Fibroblast of lung (primary cell): ENCODE results near the gene TMEM196. TPM values are rescaled to one million over a fixed set of nuclear protein-coding genes. Genes with fewer than 3 reads are reported as not detected.

Source experiments
- DNase-seq, 2 donors: peaks; one replicate each; pipeline versions ENCODE4 v3.0.0 to v3.0.0-alpha.2; 2010; ENCODE audit warnings: low read depth in 2 of 2
- H2AFZ ChIP-seq: 2 replicates; pipeline ENCODE4 v1.5.1; 2012; ENCODE audit warnings: low read length, control low read depth, inconsistent platforms
- H3K27ac ChIP-seq: 2 replicates; pipeline ENCODE4 v1.5.1; 2011; ENCODE audit warnings: low read length, control low read depth; ENCODE audit not compliant: insufficient read depth
- H3K27me3 ChIP-seq: 2 replicates; pipeline ENCODE4 v1.5.1; 2011; ENCODE audit warnings: mild to moderate bottlenecking, low read length; ENCODE audit not compliant: control insufficient read depth, insufficient read depth
- H3K36me3 ChIP-seq: 2 replicates; pipeline ENCODE4 v1.5.1; 2011; ENCODE audit warnings: low read length; ENCODE audit not compliant: control insufficient read depth, insufficient read depth
- H3K4me1 ChIP-seq: 2 replicates; pipeline ENCODE4 v1.5.1; 2011; ENCODE audit warnings: low read length; ENCODE audit not compliant: control insufficient read depth, insufficient read depth; ENCODE audit errors: extremely low read depth
- H3K4me2 ChIP-seq: 2 replicates; pipeline ENCODE4 v1.5.1; 2011; ENCODE audit warnings: low read length, control low read depth; ENCODE audit not compliant: insufficient read depth; ENCODE audit errors: extremely low read depth
- H3K4me3 ChIP-seq, 4 experiments: fragments of 200-600 bp in 1 of 4; sonication (generic) in 1 of 4; replicated peaks in 1 of 4; 2 replicates each; pipeline ENCODE4 v1.5.1; 2011 to 2016; ENCODE audit warnings: low read length in 4 of 4, low read depth in 3 of 4, mild to moderate bottlenecking in 3 of 4, control low read depth in 2 of 4, inconsistent platforms in 1 of 4, mixed read lengths in 1 of 4; ENCODE audit not compliant: insufficient read depth in 1 of 4; ENCODE audit errors: control extremely low read depth in 1 of 4
- H3K79me2 ChIP-seq: 2 replicates; pipeline ENCODE4 v1.5.1; 2012; ENCODE audit warnings: mild to moderate bottlenecking, low read length, inconsistent platforms; ENCODE audit not compliant: control insufficient read depth, insufficient read depth
- H3K9ac ChIP-seq: 2 replicates; pipeline ENCODE4 v1.5.1; 2011; ENCODE audit warnings: mild to moderate bottlenecking, low read length, control low read depth; ENCODE audit not compliant: insufficient read depth
- H3K9me3 ChIP-seq: 2 replicates; pipeline ENCODE4 v1.5.1; 2012; ENCODE audit warnings: low read depth, low read length; ENCODE audit not compliant: control insufficient read depth, insufficient read depth
- H4K20me1 ChIP-seq: 2 replicates; pipeline ENCODE4 v1.5.1; 2011; ENCODE audit warnings: low read length; ENCODE audit not compliant: control insufficient read depth, insufficient read depth; ENCODE audit errors: extremely low read depth
- CTCF ChIP-seq, 2 donors: IDR thresholded peaks in 1 of 2; conservative IDR thresholded peaks in 1 of 2; 1 replicate in 1 of 2; 2 replicates in 1 of 2; pipeline ENCODE4 v1.5.1; 2011 to 2012; ENCODE audit warnings: low read length in 2 of 2, control low read depth in 1 of 2, inconsistent platforms in 1 of 2, low read depth in 1 of 2, mild to moderate bottlenecking in 1 of 2
- EZH2 ChIP-seq: IDR thresholded peaks from 2 replicates; pipeline ENCODE4 v1.5.1; 2012; ENCODE audit warnings: low read length, control low read depth, mild to moderate bottlenecking; ENCODE audit errors: missing control alignments
- polyA plus RNA-seq, 2 donors: library from polyadenylated mRNA; depleted of rRNA in 1 of 2; stranded (reverse) in 1 of 2; unstranded in 1 of 2; fragments of >200 nt; gene quantifications; 2 replicates each; pipeline ENCODE4 v1.2.1, GENCODE V29; 2011 to 2012; ENCODE audit warnings: missing spikeins in 1 of 2
- total RNA-seq: library from RNA; depleted of rRNA; stranded (reverse); fragments of >200 nt; gene quantifications from 2 replicates; pipeline ENCODE4 v1.2.1, GENCODE V29; 2014

Gene TMEM196
- total and polyA plus RNA-seq, 2 donors (not counting 1 experiment from before 2014, with no cell fraction given) = not detected

- Histone ChIP-seq H3K9me3 (no peaks in the 10 kb centered on the region), H3K4me3 (no peak overlapping the region), H3K27ac (no peak overlapping the region), H3K9ac (no peak overlapping the region), H3K4me1 (no peaks in the 10 kb centered on the region), H3K79me2 (no peaks in the 10 kb centered on the region), H3K36me3 (no peaks in the 10 kb centered on the region), H2AFZ (no peak overlapping the region), H3K4me2 (no peak overlapping the region), H3K27me3 (no peaks in the 10 kb centered on the region), H4K20me1 (no peaks in the 10 kb centered on the region)
- DNase-seq = peak in 1 of 2 donors; percentile 52
- no peak for TF ChIP-seq EZH2
- no peak for TF ChIP-seq CTCF (conservative IDR thresholded peaks at IDR 0.05 in 1 of 2, IDR thresholded peaks at IDR 0.05 in 1 of 2; ENCODE audit: low read depth in 1 of 2, low read length in 2 of 2)
These were observed 99.0 kb downstream of the TMEM196 start for GRCh38 chr7:19674266-19674960.

- peak in 1 of 2 donors; percentile 30 for DNase-seq
- H3K9ac ChIP-seq = no peak overlapping the region
- H3K4me2 ChIP-seq = no peak overlapping the region
- H3K27ac ChIP-seq = no peak overlapping the region
- H3K9me3 ChIP-seq = no peaks in the 10 kb centered on the region
- no peaks in the 10 kb centered on the region for H4K20me1 ChIP-seq
- no peaks in the 10 kb centered on the region for H3K4me1 ChIP-seq
- no peak overlapping the region for H3K4me3 ChIP-seq
- no peak for TF ChIP-seq EZH2
- no peak for TF ChIP-seq CTCF (conservative IDR thresholded peaks at IDR 0.05 in 1 of 2, IDR thresholded peaks at IDR 0.05 in 1 of 2; ENCODE audit: low read depth in 1 of 2, low read length in 2 of 2)
- no peaks in the 10 kb centered on the region for H3K27me3 ChIP-seq
- no peaks in the 10 kb centered on the region for H3K79me2 ChIP-seq
- H3K36me3 ChIP-seq = no peaks in the 10 kb centered on the region
- no peak overlapping the region for H2AFZ ChIP-seq
These were observed 102.6 kb downstream of the TMEM196 start for GRCh38 chr7:19670806-19671205.

Other genes with a start within 250 kb of the TMEM196 start
- 16.9 and 21.3 TPM in 2 replicates for gene POLR1F, start 64.6 kb downstream of the TMEM196 start, total RNA-seq
- 20.5 and 21.6 TPM in 2 replicates for gene POLR1F, start 64.6 kb downstream of the TMEM196 start, polyA plus RNA-seq